GM21717 (cell line): Measurements from ENCODE around the gene FOXO1.

Experiments used
- ATAC-seq: cut with Tn5 transposase; IDR thresholded peaks from one replicate; pipeline ENCODE4 v1.9.1; 2021; ENCODE audit warnings: mild to moderate bottlenecking, moderate library complexity; ENCODE audit not compliant: unreplicated experiment

Gene FOXO1

DNA sequence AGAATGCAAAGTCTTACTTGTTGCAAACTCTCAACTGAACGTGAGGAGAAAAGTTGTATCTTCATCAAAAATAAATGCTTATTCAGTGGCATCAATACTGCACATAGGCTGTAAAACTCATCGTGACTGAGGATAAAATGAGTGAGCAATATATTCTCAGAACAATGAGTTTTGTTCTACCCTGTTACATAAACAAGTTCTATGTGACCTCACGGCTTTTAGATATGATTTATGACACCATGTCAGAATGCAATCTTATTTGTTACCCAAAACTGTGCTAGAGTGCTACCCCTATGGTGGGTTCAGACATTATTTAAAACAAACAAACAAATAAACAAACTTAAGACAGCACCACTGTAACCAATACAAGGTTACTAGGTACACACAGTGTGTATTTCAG is 55.4 kb downstream of the FOXO1 start:
- no peak for ATAC-seq

DNA sequence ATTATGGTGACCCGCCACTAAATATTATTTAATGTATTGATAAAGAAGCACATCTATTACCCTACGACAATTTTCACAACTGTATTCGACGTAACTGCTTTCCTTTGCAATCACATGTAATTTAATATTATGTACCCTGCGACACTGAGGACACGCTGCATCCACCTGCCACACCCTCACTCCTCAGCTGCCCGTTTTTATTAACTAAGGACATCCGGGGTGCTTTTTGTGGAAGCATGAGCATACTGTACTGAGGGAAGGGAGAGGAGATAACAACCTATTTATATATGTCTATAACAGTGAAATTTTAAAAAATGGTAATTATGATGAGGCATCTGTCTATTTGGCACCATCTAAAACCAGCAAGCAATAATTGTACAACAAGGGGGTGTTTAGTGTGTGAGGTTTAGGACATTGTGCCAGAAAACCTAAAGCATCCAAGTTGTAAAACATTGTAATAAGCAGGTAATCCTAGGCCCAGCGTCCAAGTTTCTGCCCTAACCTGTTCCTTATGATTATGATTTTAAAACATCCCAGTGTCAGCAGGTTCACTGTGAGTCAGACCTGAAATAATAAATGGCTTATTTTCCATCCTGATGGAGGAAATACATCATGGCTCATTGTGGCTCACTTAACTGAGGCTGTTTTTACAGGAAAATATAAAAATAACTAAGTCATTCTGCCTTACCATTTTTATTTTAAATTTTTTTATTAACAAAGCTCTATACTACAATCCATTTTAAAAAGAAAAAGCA is 56.3 kb downstream of the FOXO1 start:
- no peak for ATAC-seq

DNA sequence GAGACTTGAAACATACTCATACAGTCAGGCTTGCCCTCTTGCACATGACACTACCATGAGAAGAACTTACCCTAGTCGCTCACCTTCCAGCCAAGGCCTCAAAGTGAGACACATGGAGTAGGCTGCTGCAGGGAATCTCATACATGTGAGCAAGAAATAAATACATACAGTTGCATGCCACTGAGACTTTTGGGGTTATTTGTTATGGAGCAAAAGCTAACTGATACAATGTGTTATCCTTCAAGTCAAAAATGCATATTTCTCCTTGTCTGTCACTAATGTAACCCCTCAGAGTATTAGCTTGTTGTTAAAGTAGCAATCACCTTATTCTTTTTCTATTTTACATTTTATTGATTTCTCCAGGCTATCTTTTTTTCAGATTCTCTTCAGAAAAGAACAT is 58.1 kb downstream of the FOXO1 start:
- ATAC-seq, result no peak

DNA sequence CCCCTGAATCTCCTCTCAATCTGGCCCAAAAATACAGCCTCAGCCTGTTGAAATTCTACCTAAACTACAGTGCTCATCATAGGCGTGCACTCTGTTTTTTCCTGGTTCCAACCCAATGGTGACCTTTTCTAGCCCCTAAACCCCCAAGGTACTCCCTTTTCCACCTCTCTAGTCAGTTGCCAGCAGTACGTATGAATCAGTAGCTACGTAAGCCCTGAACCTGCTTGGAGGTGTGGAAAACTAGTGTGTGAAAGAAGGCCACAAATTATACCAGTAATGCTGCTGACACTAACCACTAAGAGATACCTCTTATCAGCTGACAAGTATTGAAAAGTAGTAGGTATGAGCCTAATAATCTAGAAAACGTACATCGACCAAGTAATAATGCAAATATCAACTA is 60.9 kb downstream of the FOXO1 start:
- no peak for ATAC-seq

DNA sequence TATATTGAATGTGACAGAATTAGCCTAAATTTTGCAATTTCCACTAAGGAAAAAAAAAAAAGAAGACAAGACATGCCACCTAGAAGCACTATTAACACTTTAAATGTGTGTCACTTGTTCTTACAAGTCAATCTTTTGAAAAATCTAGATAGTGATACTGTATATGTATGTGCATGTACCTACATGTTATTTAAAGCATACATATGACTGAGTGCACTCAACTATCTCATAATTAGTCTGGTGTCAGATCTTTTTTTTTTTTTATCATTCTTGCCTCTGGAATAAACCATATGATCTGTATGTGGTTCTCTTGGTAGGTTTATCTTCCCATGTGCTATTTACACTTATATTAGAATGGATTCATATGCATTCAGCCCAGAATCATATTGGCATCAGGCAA is 62.3 kb downstream of the FOXO1 start:
- ATAC-seq, result no peak

DNA sequence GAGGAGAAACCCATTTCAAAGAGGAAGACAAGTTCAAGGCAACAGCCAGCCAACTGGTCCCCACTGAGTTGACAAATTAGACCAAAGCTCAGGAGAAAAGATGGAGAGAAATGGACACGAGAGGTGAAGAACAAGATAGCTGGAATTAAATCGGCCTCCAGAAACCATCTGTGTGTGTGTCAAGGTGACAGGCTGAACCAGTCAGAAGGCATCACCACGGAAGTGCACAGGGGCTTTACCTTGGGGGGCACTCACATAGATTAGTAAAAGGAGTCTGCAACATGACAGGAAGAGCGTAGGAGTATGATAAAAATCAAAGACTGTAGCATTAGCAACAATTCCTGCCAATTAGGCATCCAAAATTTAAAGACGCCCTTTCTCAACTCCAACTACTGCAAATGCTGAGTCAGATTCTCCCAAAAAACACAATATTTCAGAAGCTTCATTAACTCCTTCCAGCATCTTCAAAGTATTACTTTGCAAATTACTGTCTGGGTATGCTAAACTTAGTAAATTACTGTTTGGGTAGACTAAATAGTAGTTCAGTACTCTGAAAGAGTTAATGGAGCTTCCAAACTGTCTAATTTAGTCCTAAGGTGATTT is 66.2 kb downstream of the FOXO1 start:
- ATAC-seq, result no peak

DNA sequence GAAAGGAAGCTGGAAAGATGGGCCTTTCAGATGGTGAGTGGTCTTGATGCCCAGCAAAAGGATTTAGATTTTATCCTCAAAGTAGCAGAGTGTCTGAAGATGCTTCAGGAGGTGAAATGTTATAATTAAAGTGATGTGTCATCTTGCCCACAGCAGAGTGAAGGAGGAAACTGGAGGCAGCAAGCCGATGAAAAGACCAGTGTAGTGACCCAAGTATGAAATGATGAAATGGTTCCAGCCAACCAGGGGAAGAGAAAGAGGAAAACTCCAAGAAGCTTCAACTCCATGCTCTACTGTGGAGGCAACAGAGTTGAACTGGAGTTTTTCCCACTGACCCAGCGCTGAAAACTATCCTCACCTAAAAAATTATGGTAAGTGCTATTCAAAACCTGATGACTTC is 66.7 kb downstream of the FOXO1 start:
- no peak for ATAC-seq

DNA sequence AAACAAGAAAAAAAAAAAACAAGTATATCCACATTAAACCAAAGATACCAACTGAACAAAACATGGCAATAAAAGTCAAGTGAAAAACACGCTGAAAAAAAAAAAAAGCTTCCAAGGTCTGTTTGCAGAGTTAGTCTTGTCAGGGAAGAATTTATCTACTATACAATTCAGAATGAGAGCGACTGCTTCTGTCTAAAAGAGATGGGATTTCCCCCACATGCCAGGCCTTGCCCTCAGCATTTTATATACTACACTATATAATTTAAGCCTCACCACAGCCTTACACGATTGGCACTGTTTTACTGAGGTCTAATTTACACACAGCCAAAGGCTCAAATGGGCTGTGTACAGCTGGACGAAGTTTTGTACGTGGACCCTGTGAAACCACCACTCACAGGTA is 67.3 kb downstream of the FOXO1 start:
- ATAC-seq, result no peak

DNA sequence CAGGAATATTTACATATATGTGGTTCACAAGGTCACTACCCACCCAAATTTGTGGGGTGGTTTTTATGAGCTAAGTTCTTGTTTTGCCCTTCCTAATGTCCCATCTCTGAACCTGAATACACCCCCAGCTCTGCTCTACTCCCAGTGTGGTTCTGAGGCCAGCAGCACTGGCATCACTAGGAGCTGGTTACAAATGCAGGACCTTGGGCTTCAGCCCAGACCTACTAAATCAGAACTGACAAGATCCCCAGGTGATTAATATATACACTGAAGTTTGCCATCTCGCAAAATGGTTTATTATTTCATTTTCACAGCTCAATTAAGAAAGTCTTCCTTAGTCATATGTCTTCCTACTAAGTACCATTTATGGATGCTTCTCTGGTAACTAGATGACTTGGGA is 67.9 kb downstream of the FOXO1 start:
- no peak for ATAC-seq

DNA sequence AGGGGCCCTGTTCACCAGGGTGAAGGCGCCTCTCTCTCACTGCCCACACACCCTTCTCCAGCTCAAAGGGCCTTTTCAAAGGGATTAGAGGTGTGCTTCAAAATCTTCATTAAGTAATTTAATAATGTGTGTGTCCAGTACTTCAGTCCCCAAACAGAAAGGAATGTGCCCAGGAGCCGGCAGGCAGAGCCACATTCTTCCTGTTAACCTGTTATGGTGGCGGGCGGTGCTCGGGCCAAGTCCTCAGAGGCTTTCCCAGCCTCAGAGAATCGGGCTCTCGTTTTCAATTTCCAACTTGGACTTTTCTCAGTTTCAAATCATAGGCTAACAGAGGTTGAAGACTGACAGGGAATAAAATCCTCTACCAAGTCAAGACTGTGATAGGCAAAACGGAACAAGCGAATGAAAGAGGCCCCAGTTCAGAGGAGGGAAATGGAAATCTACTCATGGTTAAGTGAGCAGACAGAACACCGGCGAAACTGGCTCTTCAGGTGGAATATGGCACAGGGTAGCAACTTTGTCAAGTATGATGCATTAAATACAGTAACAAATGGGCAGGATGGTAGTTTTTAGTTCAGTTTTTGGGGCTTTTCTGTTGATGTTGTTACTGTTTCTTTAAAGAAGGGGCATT is 68.6 kb downstream of the FOXO1 start:
- no peak for ATAC-seq

DNA sequence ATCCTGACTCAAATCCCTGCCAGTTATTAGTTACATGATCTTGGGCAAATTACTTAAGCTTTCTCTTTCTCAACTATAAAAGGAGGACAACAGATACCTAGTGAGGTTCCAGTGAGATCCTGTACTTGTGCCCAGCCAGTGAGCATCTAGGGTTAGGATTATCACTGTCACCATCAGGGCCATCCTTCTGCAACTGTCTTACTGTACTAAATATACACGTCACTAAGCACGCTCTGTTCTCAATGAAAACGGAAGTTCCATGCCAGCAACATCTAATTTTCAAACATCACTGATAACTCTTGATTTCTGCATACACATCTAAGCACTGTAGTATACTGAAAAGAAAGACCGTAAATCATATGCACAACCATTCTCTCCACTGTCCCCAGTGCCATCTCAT is 70.0 kb downstream of the FOXO1 start:
- ATAC-seq, result no peak

DNA sequence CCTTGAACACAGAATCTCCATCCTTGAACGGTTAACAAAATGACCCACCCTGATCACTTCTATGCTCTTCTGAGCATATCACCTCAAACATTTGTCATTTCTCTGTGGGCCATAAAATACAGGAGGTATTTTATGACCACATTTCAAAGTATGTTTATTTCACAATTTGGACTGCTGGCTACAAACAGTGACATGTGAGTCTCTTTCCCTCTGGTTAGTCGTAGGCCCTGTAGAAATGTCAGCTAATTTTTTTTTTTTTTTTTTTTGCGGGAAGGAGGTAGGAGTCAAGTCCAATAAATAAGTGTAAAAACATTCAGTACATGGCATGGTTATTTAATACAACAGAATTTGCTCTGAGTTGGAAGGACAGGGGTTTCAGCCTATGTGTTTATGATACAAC is 70.7 kb downstream of the FOXO1 start:
- no peak for ATAC-seq

DNA sequence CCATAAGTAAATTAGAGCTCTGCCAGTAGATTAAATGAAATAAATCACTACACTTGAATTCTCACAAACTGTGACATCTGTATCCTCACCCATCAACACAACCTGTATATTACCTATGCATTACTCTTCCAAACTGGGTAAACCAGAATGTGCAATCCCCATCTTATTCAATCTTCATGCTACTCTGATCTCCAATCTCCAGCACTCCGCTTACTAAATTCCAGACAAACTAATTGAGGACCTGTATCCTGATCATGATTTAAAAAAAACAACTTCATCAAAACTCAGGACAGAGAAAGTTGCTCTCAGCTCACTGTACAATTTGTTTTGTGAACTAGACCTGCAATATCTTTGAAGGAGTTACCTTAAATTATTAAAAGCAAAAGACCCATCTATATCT is 74.4 kb downstream of the FOXO1 start:
- no peak for ATAC-seq

DNA sequence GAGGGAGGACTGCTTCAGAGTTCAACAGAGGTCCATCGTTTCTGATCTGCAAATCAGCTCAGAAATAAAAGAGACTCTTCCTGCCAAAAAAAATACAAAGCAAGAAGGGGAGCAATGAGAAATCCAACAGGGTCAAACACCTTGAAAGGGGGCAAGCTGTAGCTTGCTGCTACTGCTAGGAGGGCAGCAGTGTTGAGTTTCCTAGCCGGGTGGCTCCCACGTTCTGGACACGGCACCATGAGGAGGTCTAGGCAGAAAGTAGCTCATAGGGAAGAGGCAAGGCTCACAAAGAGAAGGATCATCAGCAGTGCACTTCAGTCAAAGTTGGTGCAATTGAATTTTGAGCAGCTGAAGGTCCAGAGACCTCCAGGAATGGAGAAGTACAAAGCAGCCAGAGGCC is 75.3 kb downstream of the FOXO1 start:
- ATAC-seq, result no peak

DNA sequence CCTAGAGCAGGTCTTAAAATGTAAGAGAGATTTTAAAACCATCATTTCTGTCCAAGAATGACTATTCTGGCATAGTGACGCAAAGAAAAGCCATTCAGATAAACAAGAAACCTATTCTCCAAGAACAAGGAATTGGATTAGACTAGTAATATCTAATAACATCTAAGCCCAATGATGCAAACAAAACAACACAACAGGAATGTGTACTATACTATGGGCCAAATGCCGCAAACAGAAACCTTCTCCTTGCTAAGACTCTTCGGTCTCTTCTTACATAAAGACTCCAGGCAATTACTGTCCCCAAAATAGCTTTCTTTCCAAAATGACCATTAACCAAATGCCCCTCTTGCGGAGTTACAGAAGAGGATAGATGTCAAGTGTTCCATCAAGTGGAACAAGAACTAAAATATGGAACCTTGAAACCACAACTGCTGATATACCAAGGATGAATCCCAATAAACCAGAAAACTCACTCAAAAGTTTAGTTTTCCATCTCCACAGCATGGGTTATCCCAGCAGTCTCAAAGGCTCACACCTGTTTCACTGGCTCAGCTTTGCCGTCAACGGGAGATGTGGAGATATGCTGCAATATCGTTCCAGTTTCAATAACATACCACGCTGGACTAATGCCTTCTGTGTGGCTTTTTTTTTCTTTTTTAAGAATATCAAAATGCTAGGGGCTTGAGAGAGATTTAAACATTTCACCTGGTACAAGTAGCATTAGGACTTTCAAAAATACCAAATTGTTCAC is 76.2 kb downstream of the FOXO1 start:
- ATAC-seq, result no peak

DNA sequence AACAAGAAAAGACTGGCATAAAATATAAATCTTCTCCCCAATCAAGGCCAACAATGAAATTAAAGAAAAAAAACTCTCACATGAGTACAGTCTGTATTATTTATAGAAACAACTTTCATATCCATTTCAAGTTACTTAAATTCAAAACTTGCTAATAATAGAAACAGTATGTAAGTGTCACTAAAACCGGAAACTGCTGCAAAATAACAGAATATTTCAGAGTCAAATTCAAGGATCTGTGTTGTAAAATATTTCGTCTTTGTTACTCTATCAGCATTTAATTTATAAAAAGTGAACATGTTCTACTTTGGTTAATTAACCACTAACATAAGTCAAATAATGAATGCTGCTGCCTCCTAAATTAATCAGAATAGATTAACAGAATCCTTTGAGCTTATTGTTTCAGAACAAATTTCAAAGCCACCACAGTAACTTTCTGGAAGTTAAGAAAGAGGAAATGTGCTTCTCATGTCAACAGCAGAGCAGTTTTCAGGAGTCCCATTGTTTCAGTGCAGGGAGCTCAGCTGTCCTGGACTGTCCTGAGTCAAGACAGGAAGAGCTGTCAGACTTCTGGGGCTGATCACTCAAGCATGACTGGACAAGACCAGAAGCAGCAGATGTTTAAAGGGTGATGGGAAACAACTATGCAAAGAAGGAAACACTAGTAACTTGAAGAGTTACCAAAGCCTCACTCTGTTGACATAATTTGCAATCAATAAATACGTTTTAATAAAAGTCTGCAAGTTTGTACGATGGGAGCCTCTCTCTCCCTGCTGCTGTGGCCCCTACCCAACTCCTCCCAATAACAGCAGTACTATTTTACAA is 76.9 kb downstream of the FOXO1 start:
- ATAC-seq, result peak; percentile 91

DNA sequence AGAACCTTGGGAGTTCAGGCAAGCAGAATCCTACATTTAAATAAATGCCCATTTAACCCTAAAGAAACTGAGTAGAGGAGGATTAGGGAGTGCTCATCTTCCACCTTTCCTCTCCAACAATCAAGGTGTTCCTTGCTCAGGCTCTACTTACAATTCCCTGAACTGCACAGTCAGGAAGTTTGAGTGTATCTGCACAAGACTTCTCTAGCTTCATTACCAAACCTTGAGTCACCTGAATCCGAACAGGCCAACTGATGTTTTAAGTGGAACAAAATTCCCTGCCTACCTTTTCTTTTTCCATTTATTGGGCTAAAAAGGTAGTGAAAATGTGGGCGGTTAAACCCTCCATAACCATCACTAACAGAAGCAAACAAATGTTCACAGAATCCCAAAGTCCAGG is 78.3 kb downstream of the FOXO1 start:
- ATAC-seq, result no peak

DNA sequence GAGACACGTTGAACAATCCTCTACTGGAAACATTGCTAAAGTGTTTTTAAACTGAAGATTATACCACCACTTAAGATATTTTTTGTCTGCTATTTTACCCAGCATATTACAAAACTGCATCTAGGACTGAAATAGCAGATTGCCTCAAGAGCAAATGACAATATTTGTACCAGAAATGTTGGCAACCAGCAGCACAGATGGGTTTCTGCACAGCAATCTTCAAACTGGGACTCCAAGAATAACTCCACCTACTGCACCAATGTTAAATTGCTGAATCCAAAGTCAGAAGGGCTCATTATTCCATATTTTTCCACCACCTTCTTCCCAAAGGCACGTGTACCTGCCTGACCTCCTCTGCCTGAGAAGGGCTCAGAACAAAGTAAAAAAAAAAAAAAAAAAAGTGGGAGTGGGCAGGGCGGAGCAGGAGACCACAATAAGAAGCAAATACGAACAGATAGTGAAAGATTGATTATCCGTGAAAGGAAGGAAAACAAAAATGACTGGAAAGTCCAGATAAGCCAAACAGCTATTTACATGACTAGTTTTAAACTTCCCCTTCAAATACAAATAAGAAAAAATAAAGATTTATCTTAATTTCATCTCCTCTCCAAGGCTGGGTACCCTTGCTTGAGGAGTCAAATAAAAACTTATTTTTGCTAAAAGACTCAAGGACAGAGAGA is 79.4 kb downstream of the FOXO1 start:
- no peak for ATAC-seq

DNA sequence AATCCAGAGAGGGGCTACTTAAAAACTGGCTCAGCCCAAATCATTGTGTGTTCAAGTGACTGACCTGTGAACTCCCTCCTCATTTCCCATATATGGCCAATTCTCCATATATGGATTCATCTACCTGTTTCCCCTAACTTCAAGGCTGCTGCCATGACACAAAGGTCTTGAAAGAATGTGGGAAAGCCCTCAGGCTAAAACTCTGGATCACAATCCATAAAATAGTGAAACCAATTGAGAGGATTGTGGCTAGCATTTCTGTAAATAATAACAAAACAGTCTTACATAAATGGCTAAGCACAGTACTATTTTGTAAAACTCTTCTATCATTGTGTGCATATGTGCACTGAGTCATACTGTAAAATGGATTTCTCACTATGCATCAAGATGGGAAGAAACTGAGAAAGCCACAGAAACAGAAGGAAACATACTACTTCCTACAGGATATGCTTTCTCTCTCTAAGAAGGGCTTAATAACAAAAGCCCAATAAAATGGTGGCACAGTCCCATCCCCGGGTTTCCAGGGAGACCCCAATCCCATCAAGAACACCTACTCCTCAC is 80.5 kb downstream of the FOXO1 start:
- ATAC-seq, result no peak

DNA sequence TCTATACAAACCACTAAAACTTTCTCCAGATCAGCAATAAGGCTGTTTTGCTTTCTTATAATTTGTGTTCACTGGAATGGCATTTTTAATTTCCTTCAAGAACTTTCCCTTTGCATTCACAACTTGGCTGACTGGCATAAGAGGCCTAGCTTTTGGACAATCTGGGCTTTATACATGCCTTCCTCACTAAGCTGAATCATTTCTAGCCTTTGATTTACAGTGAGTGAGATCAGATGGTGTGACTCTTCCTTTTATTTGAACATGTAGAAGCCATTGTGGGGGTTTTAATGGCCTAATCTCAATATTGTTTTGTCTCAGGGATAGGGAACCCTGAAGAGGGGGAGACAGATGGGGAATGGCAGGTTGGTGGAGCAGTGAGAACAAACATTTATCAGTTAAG is 82.7 kb downstream of the FOXO1 start:
- no peak for ATAC-seq
